Upper lobe of left lung (tissue), 6 donors: Measurements from ENCODE around the gene FBXW5. TPM values are rescaled to one million over a fixed set of nuclear protein-coding genes. Genes with fewer than 3 reads are reported as not detected.

Experiments used
- ATAC-seq, 2 donors: fragments of 200-7000 bp; cut with Tn5 transposase; one replicate each; pipeline ENCODE4 v1.9.1; 2022; ENCODE audit warnings: mild to moderate bottlenecking in 2 of 2, moderate library complexity in 2 of 2; ENCODE audit not compliant: low FRiP score in 2 of 2
- DNase-seq, 2 donors: peaks; one replicate each; pipeline ENCODE4 v3.0.0-alpha.2; 2019 to 2020
- H3K27ac ChIP-seq, 4 donors: fragments of 200-600 bp; sonication (generic); one replicate each; pipeline ENCODE4 v1.5.1; 2016 to 2019
- H3K27me3 ChIP-seq, 4 donors: fragments of 200-600 bp; sonication (generic); one replicate each; pipeline ENCODE4 v1.5.1; 2017 to 2019
- H3K36me3 ChIP-seq, 4 donors: fragments of 200-600 bp; sonication (generic); one replicate each; pipeline ENCODE4 v1.5.1; 2016 to 2019
- H3K4me1 ChIP-seq, 4 donors: fragments of 200-600 bp; sonication (generic); one replicate each; pipeline ENCODE4 v1.5.1; 2018 to 2019
- H3K4me3 ChIP-seq, 4 donors: fragments of 200-600 bp; sonication (generic); one replicate each; pipeline ENCODE4 v1.5.1; 2017 to 2019; ENCODE audit warnings: mild to moderate bottlenecking in 2 of 4, moderate library complexity in 1 of 4
- H3K9me3 ChIP-seq, 4 donors: fragments of 200-600 bp; sonication (generic); one replicate each; pipeline ENCODE4 v1.5.1; 2018 to 2019
- CTCF ChIP-seq, 6 experiments: fragments of 450-650 bp in 4 of 6; fragments of 200-600 bp in 2 of 6; sonication (generic) in 2 of 6; IDR thresholded peaks; one replicate each; pipeline ENCODE4 v1.5.1; 2016 to 2019; ENCODE audit warnings: antibody characterized with exemption in 6 of 6
- EP300 ChIP-seq, 4 donors: sonication (generic); formaldehyde crosslinking; IDR thresholded peaks; one replicate each; pipeline ENCODE4 v1.5.1; 2017; ENCODE audit warnings: antibody characterized with exemption in 4 of 4, control low read depth in 2 of 4
- POLR2A ChIP-seq, 4 donors: fragments of 450-650 bp; IDR thresholded peaks; one replicate each; pipeline ENCODE4 v1.5.1; 2016 to 2017; ENCODE audit warnings: antibody characterized with exemption in 4 of 4, mild to moderate bottlenecking in 2 of 4
- POLR2AphosphoS5 ChIP-seq, 2 donors: sonication (generic); formaldehyde crosslinking; IDR thresholded peaks; one replicate each; pipeline ENCODE4 v1.5.1; 2017; ENCODE audit warnings: antibody characterized with exemption in 2 of 2
- WGBS, 2 donors: methylation state at CpG; one replicate each; pipeline ENCODE4 v1.1.5; 2017 to 2018; 5-methylcytosine and 5-hydroxymethylcytosine counted together
- total RNA-seq, 6 donors: library from RNA; depleted of rRNA in 4 of 6; stranded (reverse); fragments of >200 nt in 4 of 6; gene quantifications; one replicate each; pipeline versions ENCODE4 v1.1.0 to v1.2.1, GENCODE V29; 2016 to 2021
- donor health status: DM: no; HTN: no; CAD: no; lungs with moderate emphysema.
- donor health status: DM: no; HTN: yes; CAD: no; lungs with severe emphysema.

Gene FBXW5
- total RNA-seq, 6 donors from 2014 or later, result 93.3 to 191 (median 153) TPM

GRCh38 chr9:136927343-136928271 is 16.9 kb downstream of the FBXW5 start:
- no peak overlapping the region for H3K27ac ChIP-seq
- H3K36me3 ChIP-seq, result peaks cover 0 to 38% (median 26%) of the 10 kb centered on the region in 4 donors
- no peaks in the 10 kb centered on the region for H3K9me3 ChIP-seq
- DNase-seq, result no peak
- TF ChIP-seq CTCF (IDR thresholded peaks at IDR 0.05), result no peak
- TF ChIP-seq POLR2AphosphoS5 (IDR thresholded peaks at IDR 0.05), result no peak
- TF ChIP-seq EP300 (IDR thresholded peaks at IDR 0.05), result no peak
- TF ChIP-seq POLR2A (IDR thresholded peaks at IDR 0.05), result no peak
- WGBS, 2 donors, result 74 to 81% methylated on average over 22 to 23 of the region's 23 CpGs
- peaks cover 0 to 6% (median 0%) of the 10 kb centered on the region in 4 donors for H3K4me1 ChIP-seq
- no peak overlapping the region for H3K4me3 ChIP-seq
- no peak for ATAC-seq
- H3K27me3 ChIP-seq, result no peaks in the 10 kb centered on the region

- ATAC-seq, result no peak
- Histone ChIP-seq H3K27me3 (no peaks in the 10 kb centered on the region), H3K9me3 (no peaks in the 10 kb centered on the region), H3K36me3 (peaks cover 0 to 45% (median 30%) of the 10 kb centered on the region in 4 donors), H3K4me3 (no peak overlapping the region), H3K27ac (no peak overlapping the region), H3K4me1 (peaks cover 0 to 6% (median 0%) of the 10 kb centered on the region in 4 donors)
- TF ChIP-seq POLR2AphosphoS5 (IDR thresholded peaks at IDR 0.05) (no peak), EP300 (IDR thresholded peaks at IDR 0.05) (no peak), CTCF (IDR thresholded peaks at IDR 0.05) (no peak), POLR2A (IDR thresholded peaks at IDR 0.05) (no peak)
- WGBS, 2 donors, result 95 to 97% methylated on average over 12 to 13 of the region's 13 CpGs
- peak in 1 of 2 donors; percentile 37 for DNase-seq
Observed at GRCh38 chr9:136926749-136927148, 17.8 kb downstream of the FBXW5 start.

GRCh38 chr9:136926154-136926704 is 18.3 kb downstream of the FBXW5 start:
- H3K27me3 ChIP-seq, result no peaks in the 10 kb centered on the region
- ATAC-seq (peak in 1 of 2 donors; percentile 13), DNase-seq (peak in 1 of 2 donors; percentile 33)
- H3K36me3 ChIP-seq, result peaks cover 0 to 50% (median 32%) of the 10 kb centered on the region in 4 donors
- 86 to 91% methylated on average over 2 to 9 of the region's 9 CpGs for WGBS, 2 donors
- no peak overlapping the region for H3K4me3 ChIP-seq
- peaks cover 0 to 6% (median 0%) of the 10 kb centered on the region in 4 donors for H3K4me1 ChIP-seq
- H3K27ac ChIP-seq, result no peak overlapping the region
- no peaks in the 10 kb centered on the region for H3K9me3 ChIP-seq
- TF ChIP-seq POLR2AphosphoS5 (IDR thresholded peaks at IDR 0.05) (no peak), EP300 (IDR thresholded peaks at IDR 0.05) (no peak), POLR2A (IDR thresholded peaks at IDR 0.05) (no peak), CTCF (IDR thresholded peaks at IDR 0.05) (no peak)

GRCh38 chr9:136925414-136926153 is 19.0 kb downstream of the FBXW5 start:
- WGBS, 2 donors, result 81 to 88% methylated on average over 25 to 31 of the region's 33 CpGs
- Histone ChIP-seq H3K9me3 (no peaks in the 10 kb centered on the region), H3K27me3 (no peaks in the 10 kb centered on the region), H3K27ac (no peak overlapping the region), H3K4me1 (peaks cover 0 to 6% (median 0%) of the 10 kb centered on the region in 4 donors), H3K4me3 (no peak overlapping the region), H3K36me3 (peaks cover 2 to 56% (median 39%) of the 10 kb centered on the region in 4 donors)
- ATAC-seq (no peak), DNase-seq (peak in 1 of 2 donors; percentile 72)
- TF ChIP-seq POLR2AphosphoS5 (IDR thresholded peaks at IDR 0.05) (no peak), POLR2A (IDR thresholded peaks at IDR 0.05) (no peak), EP300 (IDR thresholded peaks at IDR 0.05) (no peak), CTCF (IDR thresholded peaks at IDR 0.05) (no peak)
